ENCODE results near the gene DET1. TPM values are rescaled to one million over a fixed set of nuclear protein-coding genes. Genes with fewer than 3 reads are reported as not detected.

Gene DET1
- total RNA-seq, 1 experiment from 2014 or later = 6.6 TPM

GRCh38 chr15:88580532-88580931, 34.1 kb upstream of the DET1 start:
- H2AK5ac ChIP-seq (ENCODE audit: insufficient read length, low read length) = no peak overlapping the region
- no peaks in the 10 kb centered on the region for H3K4me1 ChIP-seq (ENCODE audit: insufficient read depth, low read length)
- H3K18ac ChIP-seq (ENCODE audit: insufficient read length, low read depth, low read length) = no peak overlapping the region
- no peak overlapping the region for H2BK12ac ChIP-seq (ENCODE audit: insufficient read length, low read depth, low read length)
- Mint-ChIP-seq H3K4me3 (no peak overlapping the region), H3K27ac (no peak overlapping the region), H3K4me1 (no peaks in the 10 kb centered on the region), H3K27me3 (ENCODE audit: low read depth) (peaks cover 6% of the 10 kb centered on the region), H3K36me3 (ENCODE audit: insufficient read depth in 1 of 3, low read depth in 3 of 3) (no peaks in the 10 kb centered on the region), H3K9me3 (no peaks in the 10 kb centered on the region; a peak in 1 of 5 replicates)
- H3K9ac ChIP-seq (ENCODE audit: extremely low read depth, insufficient read length, low read length) = no peak overlapping the region
- no peak for DNase-seq
- H4K20me1 ChIP-seq (ENCODE audit: control insufficient read depth, insufficient read depth, insufficient read length) = no peaks in the 10 kb centered on the region
- no peak overlapping the region for H2BK20ac ChIP-seq (ENCODE audit: low read depth, low read length, poor library complexity, severe bottlenecking)
- no peak overlapping the region for H2BK5ac ChIP-seq (ENCODE audit: insufficient read length, low read length)
- H3K79me2 ChIP-seq (ENCODE audit: insufficient read depth, low read length) = no peaks in the 10 kb centered on the region
- H3T11ph ChIP-seq (ENCODE audit: low read length) = no peak overlapping the region
- no peak overlapping the region for H4K5ac ChIP-seq (ENCODE audit: insufficient read length, low read depth, low read length)
- no peaks in the 10 kb centered on the region for H3K23me2 ChIP-seq (ENCODE audit: insufficient read length, low read depth, low read length, poor library complexity, severe bottlenecking)
- no peaks in the 10 kb centered on the region for H3K79me1 ChIP-seq (ENCODE audit: insufficient read depth, low read depth, low read length, poor library complexity, severe bottlenecking)
- H3K56ac ChIP-seq (ENCODE audit: insufficient read length, low read depth, low read length) = no peak overlapping the region
- H2BK15ac ChIP-seq (ENCODE audit: low read depth, low read length) = no peak overlapping the region
- H3K4ac ChIP-seq (ENCODE audit: low read depth, low read length) = no peak overlapping the region
- TF ChIP-seq, protein P1, sequence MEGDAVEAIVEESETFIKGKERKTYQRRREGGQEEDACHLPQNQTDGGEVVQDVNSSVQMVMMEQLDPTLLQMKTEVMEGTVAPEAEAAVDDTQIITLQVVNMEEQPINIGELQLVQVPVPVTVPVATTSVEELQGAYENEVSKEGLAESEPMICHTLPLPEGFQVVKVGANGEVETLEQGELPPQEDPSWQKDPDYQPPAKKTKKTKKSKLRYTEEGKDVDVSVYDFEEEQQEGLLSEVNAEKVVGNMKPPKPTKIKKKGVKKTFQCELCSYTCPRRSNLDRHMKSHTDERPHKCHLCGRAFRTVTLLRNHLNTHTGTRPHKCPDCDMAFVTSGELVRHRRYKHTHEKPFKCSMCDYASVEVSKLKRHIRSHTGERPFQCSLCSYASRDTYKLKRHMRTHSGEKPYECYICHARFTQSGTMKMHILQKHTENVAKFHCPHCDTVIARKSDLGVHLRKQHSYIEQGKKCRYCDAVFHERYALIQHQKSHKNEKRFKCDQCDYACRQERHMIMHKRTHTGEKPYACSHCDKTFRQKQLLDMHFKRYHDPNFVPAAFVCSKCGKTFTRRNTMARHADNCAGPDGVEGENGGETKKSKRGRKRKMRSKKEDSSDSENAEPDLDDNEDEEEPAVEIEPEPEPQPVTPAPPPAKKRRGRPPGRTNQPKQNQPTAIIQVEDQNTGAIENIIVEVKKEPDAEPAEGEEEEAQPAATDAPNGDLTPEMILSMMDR (conservative IDR thresholded peaks at IDR 0.05) = no peak
- WGBS (ENCODE audit: extremely low coverage, insufficient read length, low lambda C conversion rate) = no CpG with 5 or more reads among the region's 4 CpGs
- H2AFZ ChIP-seq (ENCODE audit: low read length) = no peak overlapping the region
- H3K27ac ChIP-seq (ENCODE audit: insufficient read length, low read depth, low read length) = no peak overlapping the region
- H4K8ac ChIP-seq (replicated peaks; ENCODE audit: insufficient read length, low read depth, low read length) = no peak overlapping the region
- H3K14ac ChIP-seq (ENCODE audit: insufficient read depth, low read length) = no peak overlapping the region
- no peaks in the 10 kb centered on the region for H3K27me3 ChIP-seq (ENCODE audit: insufficient read depth, low read length)
- no peak overlapping the region for H3K23ac ChIP-seq (ENCODE audit: insufficient read length, low read depth, low read length)
- H3K4me2 ChIP-seq (ENCODE audit: insufficient read depth, insufficient read length, low read length) = no peak overlapping the region
- no peaks in the 10 kb centered on the region for H3K9me3 ChIP-seq (ENCODE audit: control insufficient read depth, low read depth, low read length)
- no peak overlapping the region for H2BK120ac ChIP-seq (ENCODE audit: low read depth, low read length, poor library complexity, severe bottlenecking)
- no peak overlapping the region for H4K91ac ChIP-seq (ENCODE audit: insufficient read length, low read depth, low read length)

Measured in H9 (cell line).